Measurements from ENCODE around the gene HOXB6.
A peak's percentile ranks its signal among the peaks of the same experiment; 100 is the strongest.

HOXB6 gene

GRCh38 chr17:48628649-48629410 is 24.0 kb upstream of the HOXB6 start:
- Histone ChIP-seq H3K4me1 (peaks cover 0 to 29% (median 23%) of the 10 kb centered on the region in 4 donors), H3K36me3 (no peaks in the 10 kb centered on the region), H3K27me3 (peaks cover 0 to 99% of the 10 kb centered on the region in 2 donors), H3K9me3 (no peaks in the 10 kb centered on the region), H3K4me3 (no peak overlapping the region), H3K27ac (no peak overlapping the region)
- DNase-seq = no peak
- TF ChIP-seq, protein P1, sequence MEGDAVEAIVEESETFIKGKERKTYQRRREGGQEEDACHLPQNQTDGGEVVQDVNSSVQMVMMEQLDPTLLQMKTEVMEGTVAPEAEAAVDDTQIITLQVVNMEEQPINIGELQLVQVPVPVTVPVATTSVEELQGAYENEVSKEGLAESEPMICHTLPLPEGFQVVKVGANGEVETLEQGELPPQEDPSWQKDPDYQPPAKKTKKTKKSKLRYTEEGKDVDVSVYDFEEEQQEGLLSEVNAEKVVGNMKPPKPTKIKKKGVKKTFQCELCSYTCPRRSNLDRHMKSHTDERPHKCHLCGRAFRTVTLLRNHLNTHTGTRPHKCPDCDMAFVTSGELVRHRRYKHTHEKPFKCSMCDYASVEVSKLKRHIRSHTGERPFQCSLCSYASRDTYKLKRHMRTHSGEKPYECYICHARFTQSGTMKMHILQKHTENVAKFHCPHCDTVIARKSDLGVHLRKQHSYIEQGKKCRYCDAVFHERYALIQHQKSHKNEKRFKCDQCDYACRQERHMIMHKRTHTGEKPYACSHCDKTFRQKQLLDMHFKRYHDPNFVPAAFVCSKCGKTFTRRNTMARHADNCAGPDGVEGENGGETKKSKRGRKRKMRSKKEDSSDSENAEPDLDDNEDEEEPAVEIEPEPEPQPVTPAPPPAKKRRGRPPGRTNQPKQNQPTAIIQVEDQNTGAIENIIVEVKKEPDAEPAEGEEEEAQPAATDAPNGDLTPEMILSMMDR (IDR thresholded peaks at IDR 0.05) = no peak
- intact Hi-C loops (cut with DNase I; ENCODE audit: low total_unique reads) = no loop called here

- Histone ChIP-seq H3K27me3 (peaks cover 0 to 99% of the 10 kb centered on the region in 2 donors), H3K4me1 (peaks cover 0 to 25% (median 21%) of the 10 kb centered on the region in 4 donors), H3K27ac (no peak overlapping the region), H3K4me3 (no peak overlapping the region), H3K36me3 (no peaks in the 10 kb centered on the region), H3K9me3 (no peaks in the 10 kb centered on the region)
- DNase-seq = no peak
- TF ChIP-seq, protein P1 (IDR thresholded peaks at IDR 0.05) = no peak
- intact Hi-C loops (cut with DNase I; ENCODE audit: low total_unique reads) = no loop called here
These were observed 23.1 kb upstream of the HOXB6 start for GRCh38 chr17:48627623-48628521.

GRCh38 chr17:48627118-48627597 is 22.4 kb upstream of the HOXB6 start:
- H3K27me3 ChIP-seq = peaks cover 0 to 99% of the 10 kb centered on the region in 2 donors
- TF ChIP-seq, protein P1 (IDR thresholded peaks at IDR 0.05) = no peak
- no peak overlapping the region for H3K27ac ChIP-seq
- H3K4me3 ChIP-seq = no peak overlapping the region
- intact Hi-C loops (cut with DNase I; ENCODE audit: low total_unique reads) = no loop called here
- peaks cover 0 to 25% (median 21%) of the 10 kb centered on the region in 4 donors for H3K4me1 ChIP-seq
- no peaks in the 10 kb centered on the region for H3K9me3 ChIP-seq
- no peaks in the 10 kb centered on the region for H3K36me3 ChIP-seq
- DNase-seq = no peak

DNA sequence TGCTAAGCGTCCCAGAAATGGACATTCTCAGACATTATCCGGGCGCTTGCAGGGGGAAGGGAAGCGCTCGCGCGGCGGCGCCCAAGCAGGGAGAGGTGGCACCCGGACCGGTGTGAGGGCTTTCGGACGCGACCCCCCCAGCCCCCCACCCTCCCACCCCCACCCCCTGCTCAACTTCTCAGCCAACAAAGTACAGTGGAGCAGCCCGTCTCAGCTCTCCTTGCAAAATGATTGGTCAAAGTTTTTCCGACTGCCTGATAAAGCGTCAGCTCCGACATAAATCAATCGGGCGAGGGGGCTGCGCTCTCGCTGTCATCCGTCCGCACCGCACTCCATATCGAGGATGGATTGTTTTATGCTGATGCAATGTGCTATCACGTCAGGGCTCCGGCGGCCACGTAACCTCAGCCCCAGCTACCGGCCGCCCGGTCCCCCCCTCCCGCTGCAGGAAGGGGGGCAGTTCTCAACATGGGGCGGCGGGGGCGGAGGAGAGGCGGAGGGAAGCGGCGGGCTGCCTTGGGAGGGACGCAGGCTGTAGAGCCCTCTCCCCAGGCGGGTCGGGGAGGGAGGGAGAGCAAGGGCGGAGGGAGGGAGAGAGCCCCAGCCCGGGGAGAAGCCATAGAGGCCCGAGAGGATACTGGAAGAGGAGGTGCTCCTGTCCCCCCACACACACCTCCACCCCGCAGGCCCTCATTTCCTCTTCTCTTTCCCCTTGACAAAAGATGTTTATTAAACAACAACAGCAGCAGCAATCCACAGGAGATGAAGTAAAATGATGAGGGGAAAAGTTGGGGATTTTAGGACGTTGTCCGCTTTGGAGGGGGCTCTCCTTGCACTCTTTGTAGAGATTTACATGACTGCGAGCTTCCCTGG is 21.7 kb upstream of the HOXB6 start, which contains the start of gene HOXB9:
Gene HOXB9 (minus strand): TSS at position 114 of the 873 bp plus-strand sequence. CDS start 89 bp downstream, at position 25.
- DNase-seq = no peak

More for the DNA sequence above, 21.7 kb upstream of the HOXB6 start, which contains the start of gene HOXB9:
- Histone ChIP-seq H3K4me1 (peaks cover 0 to 25% (median 21%) of the 10 kb centered on the region in 4 donors), H3K27ac (no peak within 1 kb of the TSS), H3K36me3 (no peaks in the 10 kb centered on the region), H3K4me3 (peak within 1 kb of the TSS; percentile 27 to 42), H3K9me3 (no peaks in the 10 kb centered on the region), H3K27me3 (peaks cover 0 to 99% of the 10 kb centered on the region in 2 donors)
- TF ChIP-seq, protein P1 (IDR thresholded peaks at IDR 0.05) = no peak
- intact Hi-C loops (cut with DNase I; ENCODE audit: low total_unique reads) = no loop called here
